Natural killer cell (primary cell): ENCODE results near the gene GFOD1. TPM values are rescaled to one million over a fixed set of nuclear protein-coding genes. Genes with fewer than 3 reads are reported as not detected.

Experiments used
- ATAC-seq, 3 donors: fragments of 150-1000 bp in 2 of 3; fragments of 200-7000 bp in 1 of 3; cut with Tn5 transposase; 1 replicate in 1 of 3; 2 replicates in 2 of 3; pipeline ENCODE4 v1.10.0; 2021; ENCODE audit warnings: mild to moderate bottlenecking in 2 of 3, moderate library complexity in 2 of 3
- DNase-seq, 2 donors: peaks; one replicate each; pipeline versions ENCODE4 v3.0.0 to v3.0.0-alpha.2; 2013 to 2021; ENCODE audit warnings: mixed read lengths in 1 of 2
- H3K27ac ChIP-seq: one replicate; pipeline ENCODE4 v1.5.1; 2013; ENCODE audit warnings: mild to moderate bottlenecking, low read length
- H3K27me3 ChIP-seq: one replicate; pipeline ENCODE4 v1.6.1; 2013; ENCODE audit warnings: low read length; ENCODE audit not compliant: control insufficient read depth, insufficient read depth
- H3K36me3 ChIP-seq: one replicate; pipeline ENCODE4 v1.6.1; 2013; ENCODE audit warnings: low read length; ENCODE audit not compliant: control insufficient read depth, insufficient read depth
- H3K4me1 ChIP-seq: one replicate; pipeline ENCODE4 v1.6.1; 2013; ENCODE audit warnings: low read length; ENCODE audit not compliant: control insufficient read depth, insufficient read depth
- H3K4me3 ChIP-seq: one replicate; pipeline ENCODE4 v1.5.1; 2013; ENCODE audit warnings: low read length
- H3K9me3 ChIP-seq: one replicate; pipeline ENCODE4 v1.6.1; 2013; ENCODE audit warnings: low read length; ENCODE audit not compliant: control insufficient read depth, insufficient read depth
- H3K27ac Mint-ChIP-seq, 2 donors: one replicate each; pipeline ENCODE4 v1.8.0; 2022; ENCODE audit warnings: mild to moderate bottlenecking in 2 of 2, mixed read lengths in 2 of 2, moderate library complexity in 1 of 2
- H3K27me3 Mint-ChIP-seq, 2 donors: one replicate each; pipeline ENCODE4 v1.8.0; 2022; ENCODE audit warnings: low read depth in 2 of 2, mixed read lengths in 2 of 2
- H3K36me3 Mint-ChIP-seq: one replicate; pipeline ENCODE4 v1.8.0; 2022; ENCODE audit warnings: mixed read lengths
- H3K4me1 Mint-ChIP-seq, 2 donors: one replicate each; pipeline ENCODE4 v1.8.0; 2022; ENCODE audit warnings: mixed read lengths in 2 of 2
- H3K4me3 Mint-ChIP-seq: one replicate; pipeline ENCODE4 v1.8.0; 2022; ENCODE audit warnings: mild to moderate bottlenecking, moderate library complexity, mixed read lengths
- H3K9me3 Mint-ChIP-seq, 2 donors: one replicate each; pipeline ENCODE4 v1.8.0; 2022; ENCODE audit warnings: mixed read lengths in 2 of 2
- CTCF ChIP-seq: fragments of 200-600 bp; IDR thresholded peaks from one replicate; pipeline ENCODE4 v1.8.0; 2022; ENCODE audit warnings: antibody characterized with exemption
- whole genome bisulfite sequencing: methylation state at CpG from one replicate; pipeline ENCODE4 v1.1.7; 2013; ENCODE audit warnings: missing lambda C conversion rate; ENCODE audit not compliant: insufficient coverage; 5-methylcytosine and 5-hydroxymethylcytosine counted together
- intact Hi-C: fragments of 100-400 bp; cut with micrococcal nuclease; formaldehyde crosslinking; loops from one replicate; pipeline ENCODE4 v1.14.2; 2022
- total RNA-seq, 4 donors: library from RNA; stranded (reverse); fragments of 120-200 nt in 1 of 4; gene quantifications; one replicate each; pipeline versions ENCODE4 v1.2.3 to v1.2.4, GENCODE V29; 2013 to 2022

The GFOD1 gene
- total RNA-seq, 3 donors from 2014 or later (not counting 1 experiment from before 2014, with no cell fraction given), result 59.7 to 74.5 (median 71.2) TPM

DNA sequence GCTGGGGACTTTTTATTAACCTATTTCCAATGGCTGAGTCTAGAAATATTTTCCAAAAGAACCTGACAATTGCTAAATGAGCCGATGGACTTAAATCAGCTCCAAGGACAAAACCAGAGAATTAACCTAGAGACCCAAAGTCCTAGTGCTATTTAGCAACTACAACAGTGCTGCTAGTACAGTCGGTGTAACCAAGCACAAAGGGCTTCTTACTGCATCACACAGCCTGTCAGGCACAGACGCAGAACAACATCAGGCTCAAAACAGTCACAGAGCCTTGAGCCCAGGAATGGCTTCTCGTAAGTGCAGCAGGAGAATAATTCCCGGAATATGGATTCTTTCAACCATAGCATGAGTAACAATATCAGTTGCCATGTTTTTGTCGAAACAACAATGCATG lies 70.0 kb downstream of the GFOD1 start:
- no peak for DNase-seq
- H3K4me3 Mint-ChIP-seq, result peak overlapping the region; percentile 3
- Histone ChIP-seq H3K4me3 (no peak overlapping the region), H3K27ac (no peak overlapping the region), H3K9me3 (no peaks in the 10 kb centered on the region), H3K4me1 (peaks cover 58% of the 10 kb centered on the region), H3K36me3 (peaks cover 2% of the 10 kb centered on the region), H3K27me3 (no peaks in the 10 kb centered on the region)
- H3K27ac Mint-ChIP-seq, result peak overlapping the region; percentile 92 to 98
- TF ChIP-seq CTCF, result no peak
- H3K9me3 Mint-ChIP-seq, result no peaks in the 10 kb centered on the region
- 77% methylated on average over 6 of the region's 6 CpGs for WGBS
- H3K36me3 Mint-ChIP-seq, result no peaks in the 10 kb centered on the region
- intact Hi-C loops, result no loop called here
- H3K4me1 Mint-ChIP-seq, result peaks cover 89 to 90% of the 10 kb centered on the region in 2 donors
- no peaks in the 10 kb centered on the region for H3K27me3 Mint-ChIP-seq
- no peak for ATAC-seq

- 77% methylated on average over 5 of the region's 5 CpGs for WGBS
- Mint-ChIP-seq H3K4me1 (peaks cover 88 to 91% of the 10 kb centered on the region in 2 donors), H3K27ac (peak overlapping the region; percentile 68 to 80)
Observed at GRCh38 chr6:13415283-13415682, 72.1 kb downstream of the GFOD1 start.

GRCh38 chr6:13413900-13414555 lies 73.4 kb downstream of the GFOD1 start:
- Mint-ChIP-seq H3K9me3 (no peaks in the 10 kb centered on the region), H3K4me1 (peaks cover 83 to 84% of the 10 kb centered on the region in 2 donors), H3K4me3 (no peak overlapping the region), H3K27ac (peak overlapping the region; percentile 68 to 80), H3K36me3 (no peaks in the 10 kb centered on the region), H3K27me3 (no peaks in the 10 kb centered on the region)
- intact Hi-C loops, result loop anchor here (1.0 kb wide), 1 partner anchor 124 kb away; no protein-coding TSS in a partner anchor
- peak; percentile 26 for TF ChIP-seq CTCF
- Histone ChIP-seq H3K36me3 (peaks cover 2% of the 10 kb centered on the region), H3K27ac (peak overlapping the region; percentile 61), H3K4me3 (no peak overlapping the region), H3K9me3 (no peaks in the 10 kb centered on the region), H3K27me3 (no peaks in the 10 kb centered on the region), H3K4me1 (peaks cover 43% of the 10 kb centered on the region)
- peak in 1 of 2 donors; percentile 66 for DNase-seq
- WGBS, result 73% methylated on average over 3 of the region's 7 CpGs
- peak in 2 of 3 donors; percentile 92 to 94 for ATAC-seq

More at GRCh38 chr6:13415283-13415682, 72.1 kb downstream of the GFOD1 start:
- ATAC-seq, result no peak
- Mint-ChIP-seq H3K9me3 (no peaks in the 10 kb centered on the region), H3K36me3 (no peaks in the 10 kb centered on the region), H3K27me3 (no peaks in the 10 kb centered on the region), H3K4me3 (no peak overlapping the region)
- Histone ChIP-seq H3K27me3 (no peaks in the 10 kb centered on the region), H3K9me3 (no peaks in the 10 kb centered on the region), H3K36me3 (peaks cover 2% of the 10 kb centered on the region), H3K4me1 (peaks cover 55% of the 10 kb centered on the region), H3K4me3 (no peak overlapping the region), H3K27ac (peak overlapping the region; percentile 61)
- no peak for TF ChIP-seq CTCF
- intact Hi-C loops, result no loop called here
- no peak for DNase-seq
